NOMO-1 (cell line): ENCODE measurements around the gene SRPK3.

Experiments used
- DNase-seq, 2 experiments: peaks; one replicate each; lab custom pipeline; 2025; ENCODE audit not compliant: unreplicated experiment in 2 of 2; lab: John Stamatoyannopoulos, UW

Gene SRPK3

GRCh38 chrX:153782871-153783270 lies 2.0 kb downstream of the SRPK3 start:
- DNase-seq = no peak

DNA sequence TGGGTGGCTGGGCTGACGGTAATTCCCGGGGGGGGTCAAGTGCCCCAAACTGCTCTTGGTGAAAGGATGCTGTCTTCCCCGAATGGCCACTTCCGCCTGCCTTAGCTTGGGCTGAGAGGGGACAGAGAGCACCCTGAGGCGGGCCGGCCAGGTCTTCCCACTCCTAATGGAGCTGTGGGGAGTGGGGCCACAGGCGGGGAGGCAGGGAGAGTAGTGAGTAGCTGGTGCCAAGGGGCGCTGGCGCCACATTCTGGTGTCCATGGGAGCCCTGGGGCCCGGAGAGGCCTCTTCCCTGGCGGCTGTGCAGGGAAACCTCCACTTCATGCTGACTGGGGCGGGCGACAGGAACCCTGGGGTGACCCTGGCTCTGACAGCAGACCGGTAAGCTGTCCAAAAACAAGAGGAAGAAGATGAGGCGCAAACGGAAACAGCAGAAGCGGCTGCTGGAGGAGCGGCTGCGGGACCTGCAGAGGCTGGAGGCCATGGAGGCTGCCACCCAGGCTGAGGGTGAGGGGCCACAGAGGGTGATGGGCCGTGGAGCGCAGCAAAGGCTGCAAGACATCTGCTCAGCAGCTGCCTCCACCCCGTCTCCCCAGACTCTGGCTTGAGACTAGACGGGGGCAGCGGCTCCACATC lies 2.7 kb downstream of the SRPK3 start:
- DNase-seq = no peak

GRCh38 chrX:153784325-153784967 lies 3.6 kb downstream of the SRPK3 start:
- DNase-seq = no peak

GRCh38 chrX:153786669-153787068 lies 5.8 kb downstream of the SRPK3 start:
- DNase-seq = no peak

- DNase-seq = no peak
Observed at GRCh38 chrX:153789654-153790053, 8.8 kb downstream of the SRPK3 start.

- no peak for DNase-seq
Observed at GRCh38 chrX:153791104-153791852, 10.4 kb downstream of the SRPK3 start.

DNA sequence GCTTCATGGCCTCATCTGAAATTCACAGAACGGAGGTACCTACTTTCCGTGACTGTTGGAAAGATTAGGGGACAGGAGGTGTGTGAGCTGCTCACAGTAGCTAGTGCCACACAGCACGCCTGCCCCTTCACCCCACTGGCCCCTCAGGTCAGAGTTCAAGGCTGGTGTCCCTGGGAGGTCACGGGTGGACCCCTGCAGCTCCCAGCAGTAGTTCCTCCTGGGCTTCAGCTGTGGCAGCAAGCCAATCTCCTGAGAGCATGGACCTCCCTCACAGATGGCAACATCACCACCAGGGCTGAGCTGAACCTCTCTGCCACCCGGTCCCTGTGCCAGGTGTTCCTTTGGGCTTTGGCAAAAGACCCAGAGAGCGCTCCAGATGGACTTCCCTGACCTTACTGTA lies 11.5 kb downstream of the SRPK3 start:
- DNase-seq = no peak

GRCh38 chrX:153793291-153793690 lies 12.4 kb downstream of the SRPK3 start:
- DNase-seq = no peak

DNA sequence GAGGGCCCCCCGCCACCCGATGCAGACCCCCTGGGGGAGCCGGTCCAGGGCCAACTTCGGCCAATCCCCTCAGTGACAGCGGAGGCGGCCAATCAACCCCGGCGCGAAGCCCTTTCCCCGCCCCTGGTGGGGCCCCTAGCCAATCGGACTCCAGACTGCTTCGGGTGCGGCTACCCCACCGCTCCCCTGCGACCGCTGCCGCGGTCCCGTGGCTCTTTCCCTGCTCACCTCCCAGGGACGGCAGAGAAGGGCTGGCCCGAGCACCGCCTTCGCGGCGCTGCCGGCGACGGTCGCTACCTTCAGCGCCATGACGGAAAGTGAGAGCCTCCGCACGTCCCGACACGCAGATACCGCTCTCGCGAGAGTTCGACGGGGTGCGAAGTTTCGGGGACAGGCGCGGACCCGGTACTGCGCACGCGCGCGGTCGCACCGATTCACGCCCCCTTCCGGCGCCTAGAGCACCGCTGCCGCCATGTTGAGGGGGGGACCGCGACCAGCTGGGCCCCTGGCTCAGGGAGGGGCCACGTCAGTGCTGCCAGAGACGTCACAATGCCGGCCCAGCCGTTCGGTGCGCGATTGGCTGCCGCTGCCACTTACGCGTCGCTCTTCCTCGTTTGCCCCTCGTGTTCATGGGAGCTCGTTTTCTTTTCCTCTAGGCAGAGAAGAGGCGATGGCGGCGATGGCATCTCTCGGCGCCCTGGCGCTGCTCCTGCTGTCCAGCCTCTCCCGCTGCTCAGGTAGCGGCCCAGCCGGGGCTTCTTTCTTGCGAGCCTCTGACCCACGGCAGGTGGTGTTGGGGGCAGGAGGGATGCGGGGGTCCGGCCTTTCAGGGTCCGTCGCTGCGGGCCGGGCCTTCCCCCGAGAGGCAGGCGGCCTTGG lies 13.4 kb downstream of the SRPK3 start, which contains the start of the genes IDH3G and SSR4:
Gene IDH3G, minus strand, starts transcription at position 358 of the 879 bp plus-strand sequence. Its CDS starts 49 bp downstream, at position 309.
Gene SSR4, plus strand, starts transcription at position 651 of the 879 bp plus-strand sequence. Its CDS starts 20 bp downstream, at position 671.
- DNase-seq = peak; percentile 92 to 96

DNA sequence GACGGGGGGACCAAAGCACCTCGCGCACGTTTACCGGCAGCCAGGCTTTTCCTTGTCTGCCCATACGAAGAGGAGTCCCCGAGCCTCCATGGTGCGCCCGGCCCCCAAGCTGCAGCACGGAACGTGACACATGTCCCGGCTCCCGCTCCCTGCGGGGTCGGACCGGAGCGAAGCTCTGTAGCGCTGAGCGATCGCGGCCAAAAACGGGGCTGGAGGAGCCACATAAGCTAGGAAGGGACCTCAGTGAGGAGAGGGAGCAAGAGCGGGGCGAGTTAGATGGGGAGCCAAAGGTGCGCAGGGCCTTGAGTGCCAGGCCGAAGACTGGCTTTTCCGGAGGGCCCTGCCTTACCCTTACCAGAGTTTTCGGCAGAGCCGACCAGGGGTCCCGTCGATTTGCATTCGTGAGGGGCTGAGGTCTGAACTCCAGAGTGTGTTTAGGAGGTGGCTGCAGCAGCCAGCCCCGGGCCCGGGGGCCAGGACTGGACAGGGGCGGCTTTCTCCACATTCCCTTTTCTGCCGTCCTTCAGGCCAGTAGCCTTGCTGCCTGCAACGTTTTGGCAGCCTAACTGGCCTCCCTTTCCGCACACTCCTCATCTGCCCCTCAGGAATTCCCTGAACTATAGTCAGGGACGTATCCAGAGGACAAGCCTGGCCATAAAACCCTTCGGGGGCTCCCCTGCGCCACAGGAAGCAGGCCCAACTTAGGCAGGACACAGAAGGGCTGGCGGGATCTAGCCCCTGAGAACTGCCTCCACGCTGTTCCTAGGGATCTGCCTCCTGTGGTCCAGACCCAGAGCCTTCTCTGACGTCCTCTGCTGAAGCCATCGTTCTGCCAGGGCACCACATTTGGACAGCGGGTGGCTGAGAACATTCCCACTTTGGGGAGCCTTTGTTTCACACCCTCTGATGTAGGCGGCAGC lies 14.3 kb downstream of the SRPK3 start:
- DNase-seq = no peak

- DNase-seq = no peak
Observed at GRCh38 chrX:153797415-153798015, 16.7 kb downstream of the SRPK3 start.

GRCh38 chrX:153799326-153799725 lies 18.5 kb downstream of the SRPK3 start:
- no peak for DNase-seq

- no peak for DNase-seq
Observed at GRCh38 chrX:153800177-153800722, 19.4 kb downstream of the SRPK3 start.

DNA sequence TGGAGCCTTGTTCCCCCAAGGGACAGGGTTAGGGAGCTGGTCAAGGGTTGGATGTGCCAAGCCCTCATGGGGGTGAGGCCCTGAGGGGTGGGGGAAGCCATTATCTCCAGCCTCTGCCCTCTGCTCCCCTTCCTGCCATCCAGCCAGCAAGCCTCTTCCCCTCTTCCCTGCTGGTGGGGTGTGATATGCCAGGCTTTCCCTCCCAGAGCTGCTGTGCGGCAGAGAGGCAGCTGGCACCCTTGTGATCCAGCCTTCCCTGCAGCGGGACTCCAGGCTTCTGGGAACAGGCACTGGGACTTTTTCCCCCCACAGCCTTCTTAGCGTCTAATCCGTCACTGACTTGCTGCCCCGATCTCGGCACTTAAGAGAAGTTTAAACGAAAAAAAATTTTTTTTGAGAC lies 19.9 kb downstream of the SRPK3 start:
- no peak for DNase-seq

GRCh38 chrX:153801669-153802068 lies 20.8 kb downstream of the SRPK3 start:
- no peak for DNase-seq

DNA sequence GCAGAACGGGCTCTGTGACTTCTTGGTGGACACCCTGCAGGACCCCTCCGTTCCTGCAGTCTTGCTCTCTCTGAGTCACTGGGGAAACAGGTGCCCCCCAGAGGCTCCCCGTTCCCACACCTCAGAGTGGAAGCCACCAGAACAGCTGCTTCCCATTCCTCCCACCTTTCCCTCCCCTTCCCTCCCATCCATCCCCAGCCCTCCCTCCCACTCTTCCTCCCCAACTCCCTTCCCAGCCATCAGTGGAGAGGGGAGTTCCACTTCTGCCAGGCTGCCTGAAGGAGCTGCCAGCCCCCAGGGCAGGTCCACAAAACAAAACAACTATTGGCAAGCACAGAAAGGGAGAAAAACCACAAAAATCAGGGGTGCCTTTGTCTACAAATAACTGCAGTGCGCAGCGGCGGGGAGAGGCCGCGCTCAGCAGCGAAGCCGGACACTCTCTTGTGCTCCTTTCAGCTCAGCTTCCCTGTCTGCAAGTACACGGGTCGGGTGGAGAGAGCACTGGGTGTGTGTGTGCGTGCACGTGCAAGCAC lies 21.7 kb downstream of the SRPK3 start:
- DNase-seq = no peak

DNA sequence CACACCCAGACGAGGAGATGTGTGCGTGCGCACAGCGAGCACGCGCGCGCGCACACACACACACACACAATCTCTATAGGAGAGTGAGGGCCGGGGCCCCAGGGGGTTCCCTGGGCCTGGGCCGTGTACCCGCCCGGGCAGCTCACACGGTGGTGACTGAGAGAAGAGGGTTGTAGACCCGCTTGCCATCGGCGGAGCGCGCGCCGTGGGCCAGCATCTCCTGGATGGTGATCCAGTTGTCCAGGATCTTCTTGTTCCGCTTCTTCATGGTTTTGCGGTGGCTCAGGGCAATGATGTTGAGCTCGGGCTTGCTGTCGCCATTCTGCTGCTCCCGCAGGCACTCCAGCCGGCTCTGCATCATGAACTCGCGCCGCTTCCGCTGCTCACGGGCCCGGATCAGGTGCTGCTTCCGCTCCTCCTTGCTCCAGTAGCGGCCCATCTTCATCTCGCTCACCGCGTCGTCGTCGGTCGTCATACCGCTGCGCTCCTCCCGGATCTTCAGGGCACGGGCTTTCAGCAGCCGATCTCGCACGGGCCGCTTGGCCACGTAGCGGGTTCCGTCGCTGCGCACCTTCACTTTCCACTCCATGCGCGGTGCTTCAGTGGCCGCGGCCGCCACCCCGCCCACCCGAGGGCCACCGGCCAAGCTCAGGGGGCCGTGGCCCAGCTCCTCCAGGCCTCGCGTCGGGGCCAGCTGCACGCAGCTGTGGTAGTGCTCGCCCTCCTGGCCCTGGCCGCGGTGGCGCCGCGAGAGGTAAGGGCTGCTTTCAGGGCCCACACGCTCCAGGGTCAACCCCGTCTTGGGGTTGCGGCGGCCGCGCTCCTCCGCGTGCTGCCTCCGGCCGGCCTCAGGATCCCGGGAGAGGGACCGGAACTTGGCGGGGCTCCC lies 22.6 kb downstream of the SRPK3 start:
- no peak for DNase-seq

GRCh38 chrX:153804100-153804595 lies 23.3 kb downstream of the SRPK3 start:
- DNase-seq = no peak
